AG09309 (cell line): ENCODE results near the gene FCHSD1.

Experiments used
- DNase-seq: peaks from one replicate; pipeline ENCODE4 v3.0.0-alpha.2; 2010; ENCODE audit warnings: low read depth
- H3K4me3 ChIP-seq: 2 replicates; pipeline ENCODE4 v1.5.1; 2011; ENCODE audit warnings: mild to moderate bottlenecking, low read depth, low read length, moderate library complexity; ENCODE audit not compliant: control insufficient read depth
- TF ChIP-seq, protein P1 (sequence below): IDR thresholded peaks from 2 replicates; pipeline ENCODE4 v1.5.1; 2011; ENCODE audit warnings: mild to moderate bottlenecking, low read depth, low read length, inconsistent platforms; ENCODE audit not compliant: insufficient read depth, control insufficient read depth; ENCODE audit errors: missing control alignments

Gene FCHSD1

DNA sequence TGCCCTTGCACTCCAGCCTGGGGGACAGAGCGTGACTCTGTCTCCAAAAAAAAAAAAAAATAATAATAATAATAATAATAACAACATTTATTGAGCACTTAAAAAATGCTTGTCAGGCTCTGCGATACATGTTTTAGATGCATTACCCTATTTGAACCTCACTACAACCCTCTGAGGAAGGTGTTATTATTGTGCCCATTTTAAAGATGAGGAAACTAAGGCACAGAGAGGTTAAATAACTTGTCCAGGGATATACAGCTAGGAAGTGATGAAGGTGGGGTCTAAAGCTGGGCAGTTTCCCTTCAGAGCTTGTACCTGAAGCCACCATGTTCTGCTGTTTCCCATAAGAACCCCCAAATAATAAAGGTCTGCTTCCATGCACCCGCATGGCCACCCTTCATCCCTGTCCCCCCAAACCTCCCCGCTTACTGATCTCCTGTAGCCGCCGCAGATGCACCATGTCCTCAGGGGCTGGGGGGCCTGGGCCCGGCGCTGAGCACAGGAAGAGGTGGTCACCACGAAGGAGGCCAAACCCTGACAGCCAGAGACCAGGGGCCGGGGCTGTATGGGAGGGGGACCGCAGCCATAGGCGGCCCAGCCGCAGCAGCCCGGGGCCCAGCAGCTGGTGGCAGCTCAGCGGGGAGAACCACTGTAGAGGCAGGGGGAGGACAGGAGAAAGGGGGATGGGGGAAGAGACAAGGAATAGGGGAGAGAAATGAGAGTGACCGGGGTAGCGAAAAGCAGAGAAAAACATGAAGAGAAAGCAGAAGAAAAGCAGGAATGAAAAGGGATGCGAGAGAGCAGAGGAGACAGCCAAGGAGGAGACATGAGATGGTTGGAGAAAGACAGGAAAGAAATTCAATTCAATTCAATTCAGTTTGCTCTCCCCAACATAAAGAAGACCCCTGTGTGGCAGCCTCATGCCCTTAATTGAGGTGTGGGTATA, 15.1 kb upstream of the FCHSD1 start:
- TF ChIP-seq, protein P1, sequence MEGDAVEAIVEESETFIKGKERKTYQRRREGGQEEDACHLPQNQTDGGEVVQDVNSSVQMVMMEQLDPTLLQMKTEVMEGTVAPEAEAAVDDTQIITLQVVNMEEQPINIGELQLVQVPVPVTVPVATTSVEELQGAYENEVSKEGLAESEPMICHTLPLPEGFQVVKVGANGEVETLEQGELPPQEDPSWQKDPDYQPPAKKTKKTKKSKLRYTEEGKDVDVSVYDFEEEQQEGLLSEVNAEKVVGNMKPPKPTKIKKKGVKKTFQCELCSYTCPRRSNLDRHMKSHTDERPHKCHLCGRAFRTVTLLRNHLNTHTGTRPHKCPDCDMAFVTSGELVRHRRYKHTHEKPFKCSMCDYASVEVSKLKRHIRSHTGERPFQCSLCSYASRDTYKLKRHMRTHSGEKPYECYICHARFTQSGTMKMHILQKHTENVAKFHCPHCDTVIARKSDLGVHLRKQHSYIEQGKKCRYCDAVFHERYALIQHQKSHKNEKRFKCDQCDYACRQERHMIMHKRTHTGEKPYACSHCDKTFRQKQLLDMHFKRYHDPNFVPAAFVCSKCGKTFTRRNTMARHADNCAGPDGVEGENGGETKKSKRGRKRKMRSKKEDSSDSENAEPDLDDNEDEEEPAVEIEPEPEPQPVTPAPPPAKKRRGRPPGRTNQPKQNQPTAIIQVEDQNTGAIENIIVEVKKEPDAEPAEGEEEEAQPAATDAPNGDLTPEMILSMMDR = no peak
- DNase-seq = no peak
- no peak overlapping the region for H3K4me3 ChIP-seq

DNA sequence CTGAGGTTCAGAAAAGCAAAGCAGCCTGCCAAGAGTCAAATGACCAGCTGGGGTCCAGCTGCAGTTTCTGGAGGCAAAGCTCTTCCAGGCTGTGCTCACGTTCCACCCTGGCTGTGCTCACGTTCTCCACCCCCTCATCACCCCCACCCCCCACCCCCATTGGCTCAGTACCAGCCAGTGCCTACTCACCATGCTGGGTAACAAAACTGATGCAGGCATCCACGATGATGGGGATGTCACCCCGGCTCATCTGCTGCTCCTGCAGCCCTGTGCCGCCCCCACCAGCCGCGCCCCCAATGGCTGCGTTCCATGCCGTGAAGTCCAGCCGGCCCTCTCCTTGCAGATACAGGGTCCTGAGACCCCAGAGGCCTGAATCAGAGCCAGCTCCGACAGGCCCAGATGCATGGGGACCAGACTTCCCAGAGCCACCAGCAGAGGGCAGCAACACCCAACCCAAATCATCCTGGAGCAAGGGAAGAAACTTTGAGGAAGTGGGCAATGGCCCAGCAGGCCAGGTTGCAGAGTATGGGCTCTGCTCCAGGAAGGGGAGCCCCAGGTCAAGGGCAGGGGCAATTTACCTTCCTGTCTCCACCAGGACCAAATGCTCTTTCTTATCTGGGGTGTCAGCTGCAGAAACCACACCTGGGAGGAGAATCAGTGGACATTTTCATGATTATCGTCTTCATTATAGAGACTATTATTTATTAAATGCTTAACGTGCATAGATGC, 13.7 kb upstream of the FCHSD1 start:
- no peak overlapping the region for H3K4me3 ChIP-seq
- no peak for DNase-seq
- TF ChIP-seq, protein P1 = peak; percentile 95

DNA sequence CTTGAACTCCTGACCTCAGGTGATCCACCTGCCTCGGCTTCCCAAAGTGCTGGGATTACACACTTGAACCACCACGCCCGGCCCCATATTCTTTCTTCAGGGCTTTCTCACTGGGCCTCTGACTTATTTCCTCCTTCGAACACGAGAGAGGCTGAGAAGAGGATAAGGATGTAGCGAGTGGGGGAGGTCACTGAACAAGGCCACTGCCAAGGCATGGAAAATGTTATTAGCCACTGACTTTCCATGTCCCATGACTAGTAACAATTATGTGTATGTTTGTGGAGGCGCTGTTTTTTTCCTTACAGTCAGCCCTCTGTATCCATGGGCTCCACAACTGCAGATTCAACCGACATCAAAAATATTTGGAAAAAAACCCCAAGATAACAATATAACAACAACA, 12.3 kb upstream of the FCHSD1 start:
- DNase-seq = no peak
- H3K4me3 ChIP-seq = no peak overlapping the region
- TF ChIP-seq, protein P1 = no peak

DNA sequence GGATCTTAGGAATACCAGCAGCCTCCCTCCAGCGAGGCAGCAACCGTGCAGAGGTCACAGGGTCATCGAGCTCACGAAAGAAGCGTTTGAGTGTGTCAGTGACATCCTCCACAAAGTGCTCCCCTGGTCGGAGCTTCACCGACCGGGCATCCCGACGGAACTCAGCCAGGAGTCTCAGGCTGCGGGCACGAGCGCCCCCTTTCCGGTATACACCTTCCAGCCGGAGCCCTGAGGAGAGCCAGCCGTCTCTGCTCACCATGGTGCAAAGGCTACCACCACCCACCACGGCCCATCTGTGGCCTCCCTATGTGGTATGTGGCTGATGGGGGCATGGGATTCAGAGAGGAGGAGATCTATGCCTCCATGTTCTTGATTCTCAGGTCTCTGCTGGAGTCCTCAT, 10.8 kb upstream of the FCHSD1 start:
- TF ChIP-seq, protein P1 = no peak
- no peak overlapping the region for H3K4me3 ChIP-seq
- DNase-seq = no peak

DNA sequence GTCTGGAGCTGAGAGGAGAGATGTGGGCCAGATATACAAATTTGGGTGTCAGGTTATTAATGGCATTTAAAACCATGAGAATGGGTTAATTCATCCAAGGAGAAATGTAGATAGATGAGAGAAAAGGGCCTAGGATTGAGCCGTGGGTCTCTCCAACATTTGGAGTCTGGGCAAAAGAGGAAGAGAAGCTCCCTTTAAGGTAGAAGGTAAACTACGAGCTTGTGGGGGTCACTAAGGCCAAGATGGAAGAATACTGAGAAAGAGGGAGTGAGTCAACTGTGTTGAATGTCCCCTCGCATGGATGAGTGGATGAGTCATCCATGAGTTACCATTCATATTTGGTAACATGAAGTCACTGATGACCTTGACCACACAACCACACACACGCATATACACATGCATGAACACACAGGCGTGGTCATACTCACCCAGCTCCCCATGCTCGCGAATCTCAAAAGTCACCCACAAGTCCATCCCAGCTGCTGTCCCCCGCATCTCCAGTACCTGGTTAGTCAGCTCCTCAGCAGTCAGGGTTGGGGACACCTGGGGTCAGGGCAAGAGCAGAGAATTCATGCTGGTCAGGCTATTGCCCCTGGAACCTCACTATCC, 6.8 kb upstream of the FCHSD1 start:
- TF ChIP-seq, protein P1 = no peak
- no peak overlapping the region for H3K4me3 ChIP-seq
- peak; percentile 77 for DNase-seq

DNA sequence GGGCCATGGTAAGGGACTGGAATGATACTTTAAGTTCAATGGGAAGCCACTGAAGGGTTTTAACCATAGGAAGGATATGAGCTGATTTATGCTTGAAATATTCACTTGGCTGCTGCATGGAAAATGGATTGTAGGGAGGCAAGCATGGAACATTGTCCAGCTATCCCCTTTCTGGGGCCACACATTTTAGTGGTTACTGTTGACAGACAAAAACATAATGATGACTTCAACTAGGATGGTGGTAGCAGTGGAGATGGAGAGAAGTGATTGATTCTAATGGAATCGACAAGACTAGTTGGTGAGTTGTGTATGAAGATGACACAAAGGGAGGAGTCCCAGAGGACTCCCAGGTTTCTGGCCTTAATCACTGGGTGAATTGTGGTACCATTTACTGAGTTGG, 6.2 kb upstream of the FCHSD1 start:
- TF ChIP-seq, protein P1 = no peak
- H3K4me3 ChIP-seq = no peak overlapping the region
- DNase-seq = no peak
